Measurements from ENCODE around the gene ZBTB21. TPM values are rescaled to one million over a fixed set of nuclear protein-coding genes. Genes with fewer than 3 reads are reported as not detected.

ZBTB21 gene
- total and polyA plus RNA-seq, 2 experiments from 2014 or later = 10.0 to 11.0 TPM

GRCh38 chr21:41972511-41973205, 37.5 kb downstream of the ZBTB21 start:
- Histone ChIP-seq H4K20me1 (replicated peaks; ENCODE audit: insufficient read depth) (no peaks in the 10 kb centered on the region), H3K27me3 (ENCODE audit: insufficient read depth) (no peaks in the 10 kb centered on the region), H3K36me3 (ENCODE audit: insufficient read depth) (no peaks in the 10 kb centered on the region), H3F3A (replicated peaks; ENCODE audit: low read depth) (no peaks in the 10 kb centered on the region), H3K4me3 (no peak overlapping the region), H3K27ac (ENCODE audit: low read depth) (no peak overlapping the region), H3K79me2 (replicated peaks; ENCODE audit: insufficient read depth) (no peaks in the 10 kb centered on the region), H3K9me2 (ENCODE audit: insufficient read depth) (no peaks in the 10 kb centered on the region), H2AFZ (no peak overlapping the region), H3K4me2 (no peak overlapping the region), H3K4me1 (ENCODE audit: insufficient read depth) (no peaks in the 10 kb centered on the region)
- H3K27me3 Mint-ChIP-seq (ENCODE audit: insufficient read depth, low read depth, poor library complexity) = peaks cover 12% of the 10 kb centered on the region
- no peaks in the 10 kb centered on the region for H3K36me3 Mint-ChIP-seq (ENCODE audit: low read depth)
- TF ChIP-seq CREB1 (CRISPR knock-in tag; IDR thresholded peaks at IDR 0.05; ENCODE audit: low read depth) (no peak), EZH2phosphoT487 (IDR thresholded peaks at IDR 0.05; ENCODE audit: unreplicated experiment) (no peak), NANOG (IDR thresholded peaks at IDR 0.05; ENCODE audit: borderline replicate concordance) (no peak), ETS1 (IDR thresholded peaks at IDR 0.05) (no peak), ZNF114 (CRISPR knock-in tag; IDR thresholded peaks at IDR 0.05) (no peak), JUNB (IDR thresholded peaks at IDR 0.05; ENCODE audit: unreplicated experiment) (no peak), CTCF (conservative IDR thresholded peaks at IDR 0.05; ENCODE audit: low read depth in 2 of 2) (no peak), STAT1 (IDR thresholded peaks at IDR 0.05; ENCODE audit: unreplicated experiment) (no peak)
- peaks cover 24% of the 10 kb centered on the region for H3K4me1 Mint-ChIP-seq
- DNase-seq (ENCODE audit: low spot score) (no peak), ATAC-seq (no peak)
- H3K9me3 Mint-ChIP-seq = no peaks in the 10 kb centered on the region
- no peak overlapping the region for H3K4me3 Mint-ChIP-seq
- H3K27ac Mint-ChIP-seq = no peak overlapping the region

DNA sequence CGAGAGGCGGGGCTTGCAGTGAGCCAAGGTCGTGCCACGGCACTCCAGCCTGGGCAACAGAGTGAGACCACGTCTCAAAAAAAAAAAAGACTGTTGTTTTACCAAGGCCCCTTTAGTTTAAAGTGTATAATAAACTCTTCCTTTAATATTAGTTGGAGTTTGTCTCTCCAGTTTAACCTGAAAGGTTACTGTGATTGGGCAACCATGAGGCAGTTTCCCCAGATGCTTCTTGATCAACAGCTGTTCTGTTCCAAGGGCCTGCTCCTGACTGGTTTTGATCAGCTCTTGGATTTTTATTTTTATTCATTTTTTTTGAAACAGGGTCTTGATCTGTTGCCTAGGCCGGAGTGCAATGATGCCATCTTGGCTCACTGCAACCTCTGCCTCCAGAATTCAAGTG, 38.3 kb downstream of the ZBTB21 start:
- no peak overlapping the region for H3K4me3 Mint-ChIP-seq
- ATAC-seq (no peak), DNase-seq (ENCODE audit: low spot score) (no peak)
- no peak overlapping the region for H3K4me3 ChIP-seq
- H3K79me2 ChIP-seq (replicated peaks; ENCODE audit: insufficient read depth) = no peaks in the 10 kb centered on the region
- no peak overlapping the region for H3K4me2 ChIP-seq
- peaks cover 12% of the 10 kb centered on the region for H3K27me3 Mint-ChIP-seq (ENCODE audit: insufficient read depth, low read depth, poor library complexity)
- no peaks in the 10 kb centered on the region for H4K20me1 ChIP-seq (replicated peaks; ENCODE audit: insufficient read depth)
- H3K4me1 ChIP-seq (ENCODE audit: insufficient read depth) = no peaks in the 10 kb centered on the region
- no peaks in the 10 kb centered on the region for H3K9me3 Mint-ChIP-seq
- no peaks in the 10 kb centered on the region for H3K27me3 ChIP-seq (ENCODE audit: insufficient read depth)
- H3K27ac ChIP-seq (ENCODE audit: low read depth) = no peak overlapping the region
- peaks cover 29% of the 10 kb centered on the region for H3K4me1 Mint-ChIP-seq
- H3K27ac Mint-ChIP-seq = no peak overlapping the region
- H3K36me3 ChIP-seq (ENCODE audit: insufficient read depth) = no peaks in the 10 kb centered on the region
- H3K36me3 Mint-ChIP-seq (ENCODE audit: low read depth) = no peaks in the 10 kb centered on the region
- H3K9me2 ChIP-seq (ENCODE audit: insufficient read depth) = no peaks in the 10 kb centered on the region
- no peaks in the 10 kb centered on the region for H3F3A ChIP-seq (replicated peaks; ENCODE audit: low read depth)
- no peak overlapping the region for H2AFZ ChIP-seq
- TF ChIP-seq CTCF (conservative IDR thresholded peaks at IDR 0.05; ENCODE audit: low read depth in 2 of 2) = no peak
- no peak for TF ChIP-seq NANOG (IDR thresholded peaks at IDR 0.05; ENCODE audit: borderline replicate concordance)
- TF ChIP-seq POLR2AphosphoS5 (IDR thresholded peaks at IDR 0.05; ENCODE audit: low read depth) = no peak
- TF ChIP-seq REST (IDR thresholded peaks at IDR 0.05; ENCODE audit: unreplicated experiment) = no peak
- no peak for TF ChIP-seq JUNB (IDR thresholded peaks at IDR 0.05; ENCODE audit: unreplicated experiment)
- TF ChIP-seq STAT1 (IDR thresholded peaks at IDR 0.05; ENCODE audit: unreplicated experiment) = no peak
